GM12878 (cell line): ENCODE data around the gene MYO16.

Source experiments
- CHD4 ChIP-seq: fragments of 200-600 bp; sonication (generic); IDR thresholded peaks from 2 replicates; pipeline ENCODE4 v1.6.1; 2016; ENCODE audit warnings: mild to moderate bottlenecking
- EZH2 ChIP-seq: IDR thresholded peaks from 2 replicates; pipeline ENCODE4 v1.6.1; 2012; ENCODE audit warnings: low read depth, mild to moderate bottlenecking, control low read depth, inconsistent platforms, low read length, borderline replicate concordance; ENCODE audit not compliant: control insufficient read depth
- KDM1A ChIP-seq: fragments of 200-600 bp; sonication (generic); IDR thresholded peaks from 2 replicates; pipeline ENCODE4 v1.6.1; 2016; ENCODE audit warnings: borderline replicate concordance
- LARP7 ChIP-seq: fragments of 450-650 bp; IDR thresholded peaks from 2 replicates; pipeline ENCODE4 v1.6.1; 2017; ENCODE audit warnings: mild to moderate bottlenecking
- RAD21 ChIP-seq: IDR thresholded peaks from 2 replicates; pipeline ENCODE4 v1.6.1; 2011; ENCODE audit warnings: mild to moderate bottlenecking, low read depth, low read length, moderate library complexity; ENCODE audit not compliant: insufficient read depth
- RFX5 ChIP-seq: IDR thresholded peaks from 2 replicates; pipeline ENCODE4 v1.6.1; 2011; ENCODE audit warnings: low read depth, low read length, improper control_type of control experiment
- TCF3 ChIP-seq: IDR thresholded peaks from 2 replicates; pipeline ENCODE4 v1.6.1; 2012; ENCODE audit warnings: low read depth, mild to moderate bottlenecking, low read length, borderline replicate concordance; ENCODE audit not compliant: insufficient read depth
- TF ChIP-seq, protein P1 (sequence below), 3 experiments: IDR thresholded peaks in 2 of 3; conservative IDR thresholded peaks in 1 of 3; 2 replicates each; pipeline ENCODE4 v1.5.1; 2011; ENCODE audit warnings: low read depth in 3 of 3, low read length in 3 of 3, mild to moderate bottlenecking in 3 of 3, control low read depth in 2 of 3, moderate library complexity in 2 of 3, inconsistent platforms in 1 of 3, mixed read lengths in 1 of 3; ENCODE audit not compliant: control insufficient read depth in 2 of 3, insufficient read depth in 1 of 3; ENCODE audit errors: extremely low read depth in 1 of 3
- TF ChIP-seq, protein P2 (sequence below): IDR thresholded peaks from 2 replicates; pipeline ENCODE4 v1.6.1; 2012; ENCODE audit warnings: low read depth, low read length, improper control_type of control experiment
- TF ChIP-seq, protein P3 (sequence below): IDR thresholded peaks from 2 replicates; pipeline ENCODE4 v1.6.1; 2011; ENCODE audit warnings: low read depth, mild to moderate bottlenecking, low read length, moderate library complexity, borderline replicate concordance; ENCODE audit errors: extremely low read depth
- TF ChIP-seq, protein P4 (sequence below): IDR thresholded peaks from 2 replicates; pipeline ENCODE4 v1.6.1; 2012; ENCODE audit warnings: low read length, inconsistent platforms
- TF ChIP-seq, protein P5 (sequence below): IDR thresholded peaks from 2 replicates; pipeline ENCODE4 v1.6.1; 2012; ENCODE audit warnings: mild to moderate bottlenecking, low read depth, low read length
- TF ChIP-seq, protein P6 (sequence below): IDR thresholded peaks from 2 replicates; pipeline ENCODE4 v1.6.1; 2012; ENCODE audit warnings: low read depth, low read length, improper control_type of control experiment
- TF ChIP-seq, protein P7 (sequence below): IDR thresholded peaks from 2 replicates; pipeline ENCODE4 v1.6.1; 2011; ENCODE audit warnings: borderline replicate concordance, low read depth, mild to moderate bottlenecking, moderate library complexity, mixed read lengths, low read length; ENCODE audit not compliant: insufficient read depth; ENCODE audit errors: extremely low read length

DNA sequence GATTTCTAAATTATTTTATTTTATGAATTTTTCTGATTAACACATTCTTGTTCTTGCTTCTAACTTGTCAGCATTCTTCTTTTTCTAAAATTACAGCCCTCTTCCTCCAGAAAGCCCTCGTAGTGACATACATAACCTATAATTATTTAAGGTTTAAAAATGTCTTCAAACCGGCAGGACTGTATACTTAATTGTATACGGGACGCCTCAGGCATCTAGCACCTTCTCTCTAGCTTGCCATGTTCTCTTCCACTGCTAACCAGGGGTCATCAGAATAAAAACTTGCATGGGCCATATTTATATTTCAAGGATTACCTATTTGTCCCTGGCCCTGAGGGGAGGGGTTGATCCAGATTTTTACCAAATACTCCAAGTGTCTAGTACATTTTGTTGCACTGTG lies 380.3 kb downstream of the MYO16 start:
- TF ChIP-seq, protein P1, sequence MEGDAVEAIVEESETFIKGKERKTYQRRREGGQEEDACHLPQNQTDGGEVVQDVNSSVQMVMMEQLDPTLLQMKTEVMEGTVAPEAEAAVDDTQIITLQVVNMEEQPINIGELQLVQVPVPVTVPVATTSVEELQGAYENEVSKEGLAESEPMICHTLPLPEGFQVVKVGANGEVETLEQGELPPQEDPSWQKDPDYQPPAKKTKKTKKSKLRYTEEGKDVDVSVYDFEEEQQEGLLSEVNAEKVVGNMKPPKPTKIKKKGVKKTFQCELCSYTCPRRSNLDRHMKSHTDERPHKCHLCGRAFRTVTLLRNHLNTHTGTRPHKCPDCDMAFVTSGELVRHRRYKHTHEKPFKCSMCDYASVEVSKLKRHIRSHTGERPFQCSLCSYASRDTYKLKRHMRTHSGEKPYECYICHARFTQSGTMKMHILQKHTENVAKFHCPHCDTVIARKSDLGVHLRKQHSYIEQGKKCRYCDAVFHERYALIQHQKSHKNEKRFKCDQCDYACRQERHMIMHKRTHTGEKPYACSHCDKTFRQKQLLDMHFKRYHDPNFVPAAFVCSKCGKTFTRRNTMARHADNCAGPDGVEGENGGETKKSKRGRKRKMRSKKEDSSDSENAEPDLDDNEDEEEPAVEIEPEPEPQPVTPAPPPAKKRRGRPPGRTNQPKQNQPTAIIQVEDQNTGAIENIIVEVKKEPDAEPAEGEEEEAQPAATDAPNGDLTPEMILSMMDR (IDR thresholded peaks at IDR 0.05 in 2 of 3, conservative IDR thresholded peaks at IDR 0.05 in 1 of 3; ENCODE audit: control insufficient read depth in 2 of 3, extremely low read depth in 1 of 3, insufficient read depth in 1 of 3, low read depth in 3 of 3, low read length in 3 of 3), result no peak
- TF ChIP-seq LARP7 (no peak), KDM1A (no peak), TCF3 (no peak), RAD21 (no peak), CHD4 (no peak), RFX5 (no peak), EZH2 (no peak)
- TF ChIP-seq, protein P2, sequence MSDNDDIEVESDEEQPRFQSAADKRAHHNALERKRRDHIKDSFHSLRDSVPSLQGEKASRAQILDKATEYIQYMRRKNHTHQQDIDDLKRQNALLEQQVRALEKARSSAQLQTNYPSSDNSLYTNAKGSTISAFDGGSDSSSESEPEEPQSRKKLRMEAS, result no peak
- TF ChIP-seq, protein P3, sequence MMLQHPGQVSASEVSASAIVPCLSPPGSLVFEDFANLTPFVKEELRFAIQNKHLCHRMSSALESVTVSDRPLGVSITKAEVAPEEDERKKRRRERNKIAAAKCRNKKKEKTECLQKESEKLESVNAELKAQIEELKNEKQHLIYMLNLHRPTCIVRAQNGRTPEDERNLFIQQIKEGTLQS, result no peak
- TF ChIP-seq, protein P4, sequence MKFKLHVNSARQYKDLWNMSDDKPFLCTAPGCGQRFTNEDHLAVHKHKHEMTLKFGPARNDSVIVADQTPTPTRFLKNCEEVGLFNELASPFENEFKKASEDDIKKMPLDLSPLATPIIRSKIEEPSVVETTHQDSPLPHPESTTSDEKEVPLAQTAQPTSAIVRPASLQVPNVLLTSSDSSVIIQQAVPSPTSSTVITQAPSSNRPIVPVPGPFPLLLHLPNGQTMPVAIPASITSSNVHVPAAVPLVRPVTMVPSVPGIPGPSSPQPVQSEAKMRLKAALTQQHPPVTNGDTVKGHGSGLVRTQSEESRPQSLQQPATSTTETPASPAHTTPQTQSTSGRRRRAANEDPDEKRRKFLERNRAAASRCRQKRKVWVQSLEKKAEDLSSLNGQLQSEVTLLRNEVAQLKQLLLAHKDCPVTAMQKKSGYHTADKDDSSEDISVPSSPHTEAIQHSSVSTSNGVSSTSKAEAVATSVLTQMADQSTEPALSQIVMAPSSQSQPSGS, result no peak
- TF ChIP-seq, protein P5, sequence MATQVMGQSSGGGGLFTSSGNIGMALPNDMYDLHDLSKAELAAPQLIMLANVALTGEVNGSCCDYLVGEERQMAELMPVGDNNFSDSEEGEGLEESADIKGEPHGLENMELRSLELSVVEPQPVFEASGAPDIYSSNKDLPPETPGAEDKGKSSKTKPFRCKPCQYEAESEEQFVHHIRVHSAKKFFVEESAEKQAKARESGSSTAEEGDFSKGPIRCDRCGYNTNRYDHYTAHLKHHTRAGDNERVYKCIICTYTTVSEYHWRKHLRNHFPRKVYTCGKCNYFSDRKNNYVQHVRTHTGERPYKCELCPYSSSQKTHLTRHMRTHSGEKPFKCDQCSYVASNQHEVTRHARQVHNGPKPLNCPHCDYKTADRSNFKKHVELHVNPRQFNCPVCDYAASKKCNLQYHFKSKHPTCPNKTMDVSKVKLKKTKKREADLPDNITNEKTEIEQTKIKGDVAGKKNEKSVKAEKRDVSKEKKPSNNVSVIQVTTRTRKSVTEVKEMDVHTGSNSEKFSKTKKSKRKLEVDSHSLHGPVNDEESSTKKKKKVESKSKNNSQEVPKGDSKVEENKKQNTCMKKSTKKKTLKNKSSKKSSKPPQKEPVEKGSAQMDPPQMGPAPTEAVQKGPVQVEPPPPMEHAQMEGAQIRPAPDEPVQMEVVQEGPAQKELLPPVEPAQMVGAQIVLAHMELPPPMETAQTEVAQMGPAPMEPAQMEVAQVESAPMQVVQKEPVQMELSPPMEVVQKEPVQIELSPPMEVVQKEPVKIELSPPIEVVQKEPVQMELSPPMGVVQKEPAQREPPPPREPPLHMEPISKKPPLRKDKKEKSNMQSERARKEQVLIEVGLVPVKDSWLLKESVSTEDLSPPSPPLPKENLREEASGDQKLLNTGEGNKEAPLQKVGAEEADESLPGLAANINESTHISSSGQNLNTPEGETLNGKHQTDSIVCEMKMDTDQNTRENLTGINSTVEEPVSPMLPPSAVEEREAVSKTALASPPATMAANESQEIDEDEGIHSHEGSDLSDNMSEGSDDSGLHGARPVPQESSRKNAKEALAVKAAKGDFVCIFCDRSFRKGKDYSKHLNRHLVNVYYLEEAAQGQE, result no peak
- TF ChIP-seq, protein P6, sequence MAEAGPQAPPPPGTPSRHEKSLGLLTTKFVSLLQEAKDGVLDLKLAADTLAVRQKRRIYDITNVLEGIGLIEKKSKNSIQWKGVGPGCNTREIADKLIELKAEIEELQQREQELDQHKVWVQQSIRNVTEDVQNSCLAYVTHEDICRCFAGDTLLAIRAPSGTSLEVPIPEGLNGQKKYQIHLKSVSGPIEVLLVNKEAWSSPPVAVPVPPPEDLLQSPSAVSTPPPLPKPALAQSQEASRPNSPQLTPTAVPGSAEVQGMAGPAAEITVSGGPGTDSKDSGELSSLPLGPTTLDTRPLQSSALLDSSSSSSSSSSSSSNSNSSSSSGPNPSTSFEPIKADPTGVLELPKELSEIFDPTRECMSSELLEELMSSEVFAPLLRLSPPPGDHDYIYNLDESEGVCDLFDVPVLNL, result no peak
- TF ChIP-seq, protein P7, sequence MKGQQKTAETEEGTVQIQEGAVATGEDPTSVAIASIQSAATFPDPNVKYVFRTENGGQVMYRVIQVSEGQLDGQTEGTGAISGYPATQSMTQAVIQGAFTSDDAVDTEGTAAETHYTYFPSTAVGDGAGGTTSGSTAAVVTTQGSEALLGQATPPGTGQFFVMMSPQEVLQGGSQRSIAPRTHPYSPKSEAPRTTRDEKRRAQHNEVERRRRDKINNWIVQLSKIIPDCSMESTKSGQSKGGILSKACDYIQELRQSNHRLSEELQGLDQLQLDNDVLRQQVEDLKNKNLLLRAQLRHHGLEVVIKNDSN, result no peak
